ENCODE measurements around the gene HADHA.

The HADHA gene

GRCh38 chr2:26178246-26178645 is 66.2 kb downstream of the HADHA start:
- no peak for DNase-seq (ENCODE audit: low read depth in 1 of 2, low spot score in 1 of 2)
- peaks cover 16% of the 10 kb centered on the region for H3K27me3 ChIP-seq (ENCODE audit: insufficient read depth, poor library complexity, severe bottlenecking)
- no peak overlapping the region for H3K27ac ChIP-seq (replicated peaks)
- no peak for TF ChIP-seq REST (IDR thresholded peaks at IDR 0.05; ENCODE audit: insufficient replicate concordance, low read depth)
- TF ChIP-seq CTCF (IDR thresholded peaks at IDR 0.05; ENCODE audit: insufficient read depth, low read length): no peak
- TF ChIP-seq SPI1 (IDR thresholded peaks at IDR 0.05; ENCODE audit: borderline replicate concordance, low read depth): no peak
- no peak for TF ChIP-seq GABPA (IDR thresholded peaks at IDR 0.05; ENCODE audit: low read depth)
- TF ChIP-seq POLR2AphosphoS5 (IDR thresholded peaks at IDR 0.05; ENCODE audit: low read depth): no peak
- no peak overlapping the region for H3K4me3 ChIP-seq (replicated peaks; ENCODE audit: insufficient read depth, low read length)

GRCh38 chr2:26177122-26177521 is 67.3 kb downstream of the HADHA start:
- Histone ChIP-seq H3K27ac (replicated peaks) (no peak overlapping the region), H3K4me3 (replicated peaks; ENCODE audit: insufficient read depth, low read length) (no peak overlapping the region), H3K27me3 (ENCODE audit: insufficient read depth, poor library complexity, severe bottlenecking) (peaks cover 22% of the 10 kb centered on the region)
- TF ChIP-seq GABPA (IDR thresholded peaks at IDR 0.05; ENCODE audit: low read depth) (no peak), POLR2AphosphoS5 (IDR thresholded peaks at IDR 0.05; ENCODE audit: low read depth) (no peak), REST (IDR thresholded peaks at IDR 0.05; ENCODE audit: insufficient replicate concordance, low read depth) (no peak)
- no peak for DNase-seq (ENCODE audit: low read depth in 1 of 2, low spot score in 1 of 2)

GRCh38 chr2:26176279-26176615 is 68.2 kb downstream of the HADHA start:
- no peak overlapping the region for H3K27ac ChIP-seq (replicated peaks)
- H3K27me3 ChIP-seq (ENCODE audit: insufficient read depth, poor library complexity, severe bottlenecking): peaks cover 30% of the 10 kb centered on the region
- DNase-seq (ENCODE audit: low read depth in 1 of 2, low spot score in 1 of 2): no peak
- TF ChIP-seq GABPA (IDR thresholded peaks at IDR 0.05; ENCODE audit: low read depth): no peak
- TF ChIP-seq SPI1 (IDR thresholded peaks at IDR 0.05; ENCODE audit: borderline replicate concordance, low read depth): no peak
- no peak for TF ChIP-seq REST (IDR thresholded peaks at IDR 0.05; ENCODE audit: insufficient replicate concordance, low read depth)
- no peak for TF ChIP-seq CTCF (IDR thresholded peaks at IDR 0.05; ENCODE audit: insufficient read depth, low read length)
- no peak for TF ChIP-seq POLR2AphosphoS5 (IDR thresholded peaks at IDR 0.05; ENCODE audit: low read depth)
- H3K4me3 ChIP-seq (replicated peaks; ENCODE audit: insufficient read depth, low read length): no peak overlapping the region

All from HL-60 (cell line).